CD14-positive monocyte (primary cell): ENCODE data around the gene CORO1C. TPM values are rescaled to one million over a fixed set of nuclear protein-coding genes. Genes with fewer than 3 reads are reported as not detected.

Experiments used
- DNase-seq, 3 donors: peaks; one replicate each; pipeline ENCODE4 v3.0.0-alpha.2; 2011 to 2022
- H2AFZ ChIP-seq: 2 replicates; pipeline ENCODE4 v1.6.0; 2012; ENCODE audit warnings: mild to moderate bottlenecking, low read depth, low read length, inconsistent platforms; ENCODE audit not compliant: insufficient read depth, poor library complexity, severe bottlenecking
- H3K27ac ChIP-seq, 2 donors: 1 replicate in 1 of 2; 2 replicates in 1 of 2; pipeline ENCODE4 v1.5.1; 2012 to 2013; ENCODE audit warnings: low read length in 2 of 2, control low read depth in 1 of 2, inconsistent platforms in 1 of 2, low read depth in 1 of 2, mild to moderate bottlenecking in 1 of 2
- H3K27me3 ChIP-seq, 2 donors: one replicate each; pipeline versions ENCODE4 v1.6.0 to v1.6.1; 2011 to 2013; ENCODE audit warnings: low read length in 2 of 2; ENCODE audit not compliant: control insufficient read depth in 2 of 2, insufficient read depth in 2 of 2
- H3K36me3 ChIP-seq, 2 donors: replicated peaks in 1 of 2; 1 replicate in 1 of 2; 2 replicates in 1 of 2; pipeline versions ENCODE4 v1.5.1 to v1.6.1; 2012 to 2013; ENCODE audit warnings: low read length in 2 of 2, control low read depth in 1 of 2, inconsistent platforms in 1 of 2, mild to moderate bottlenecking in 1 of 2; ENCODE audit not compliant: insufficient read depth in 2 of 2, control insufficient read depth in 1 of 2
- H3K4me1 ChIP-seq, 2 donors: 1 replicate in 1 of 2; 2 replicates in 1 of 2; pipeline versions ENCODE4 v1.5.1 to v1.6.1; 2012 to 2013; ENCODE audit warnings: low read length in 2 of 2, control low read depth in 1 of 2, inconsistent platforms in 1 of 2, mild to moderate bottlenecking in 1 of 2, moderate library complexity in 1 of 2; ENCODE audit not compliant: insufficient read depth in 2 of 2, control insufficient read depth in 1 of 2
- H3K4me2 ChIP-seq: replicated peaks from 2 replicates; pipeline ENCODE3; 2012; ENCODE audit warnings: low read length, moderate library complexity, mild to moderate bottlenecking; ENCODE audit not compliant: poor library complexity, severe bottlenecking; ENCODE audit errors: extremely low read depth
- H3K4me3 ChIP-seq, 3 experiments: fragments of 200-600 bp in 1 of 3; sonication (generic) in 1 of 3; replicated peaks in 1 of 3; 1 replicate in 2 of 3; 2 replicates in 1 of 3; pipeline ENCODE4 v1.5.1; 2011 to 2013; ENCODE audit warnings: low read length in 3 of 3, mild to moderate bottlenecking in 3 of 3, control low read depth in 2 of 3, low read depth in 2 of 3, inconsistent platforms in 1 of 3, moderate library complexity in 1 of 3
- H3K79me2 ChIP-seq: 2 replicates; pipeline ENCODE4 v1.6.0; 2012; ENCODE audit warnings: mild to moderate bottlenecking, control low read depth, inconsistent platforms, low read length, moderate library complexity; ENCODE audit not compliant: insufficient read depth
- H3K9ac ChIP-seq: 2 replicates; pipeline ENCODE4 v1.6.0; 2017; ENCODE audit warnings: low read length, mild to moderate bottlenecking; ENCODE audit not compliant: insufficient read depth, poor library complexity, severe bottlenecking
- H3K9me3 ChIP-seq, 2 donors: replicated peaks in 1 of 2; 1 replicate in 1 of 2; 2 replicates in 1 of 2; pipeline versions ENCODE4 v1.5.1 to v1.6.1; 2012 to 2013; ENCODE audit warnings: low read length in 2 of 2, control low read depth in 1 of 2; ENCODE audit not compliant: control insufficient read depth in 1 of 2, insufficient read depth in 1 of 2
- H4K20me1 ChIP-seq: 2 replicates; pipeline ENCODE4 v1.6.0; 2012; ENCODE audit warnings: mild to moderate bottlenecking, low read length, control low read depth, moderate library complexity; ENCODE audit not compliant: insufficient read depth
- H3K27ac Mint-ChIP-seq, 7 donors: one replicate each; pipeline ENCODE4 v1.8.0; 2020; ENCODE audit warnings: mild to moderate bottlenecking in 7 of 7, mixed read lengths in 7 of 7, moderate library complexity in 6 of 7, inconsistent platforms in 2 of 7
- H3K27me3 Mint-ChIP-seq, 3 donors: one replicate each; pipeline ENCODE4 v1.8.0; 2021 to 2022; ENCODE audit warnings: low read depth in 3 of 3, mild to moderate bottlenecking in 3 of 3, mixed read lengths in 3 of 3, moderate library complexity in 3 of 3, inconsistent platforms in 1 of 3
- H3K36me3 Mint-ChIP-seq, 2 donors: one replicate each; pipeline ENCODE4 v1.8.0; 2020; ENCODE audit warnings: mixed read lengths in 2 of 2, inconsistent platforms in 1 of 2, mild to moderate bottlenecking in 1 of 2
- H3K4me1 Mint-ChIP-seq: one replicate; pipeline ENCODE4 v1.8.0; 2020; ENCODE audit warnings: mild to moderate bottlenecking, mixed read lengths
- H3K4me3 Mint-ChIP-seq, 2 donors: one replicate each; pipeline ENCODE4 v1.8.0; 2020; ENCODE audit warnings: mild to moderate bottlenecking in 2 of 2, mixed read lengths in 2 of 2, moderate library complexity in 1 of 2
- H3K9me3 Mint-ChIP-seq, 7 donors: one replicate each; pipeline ENCODE4 v1.8.0; 2020 to 2022; ENCODE audit warnings: mixed read lengths in 7 of 7, mild to moderate bottlenecking in 6 of 7, moderate library complexity in 6 of 7, inconsistent platforms in 2 of 7
- CTCF ChIP-seq: fragments of 200-600 bp; IDR thresholded peaks from one replicate; pipeline ENCODE4 v1.8.0; 2022; ENCODE audit warnings: antibody characterized with exemption, mild to moderate bottlenecking
- WGBS: methylation state at CpG from one replicate; pipeline ENCODE4 v1.1.5; 2013; ENCODE audit warnings: missing lambda C conversion rate; ENCODE audit not compliant: insufficient coverage; 5-methylcytosine and 5-hydroxymethylcytosine counted together
- intact Hi-C, 2 donors: fragments of 100-400 bp; cut with micrococcal nuclease; formaldehyde crosslinking; loops; one replicate each; pipeline versions ENCODE4 v1.15.0 to v1.15.1; 2023
- polyA plus RNA-seq, 3 donors: library from polyadenylated mRNA; depleted of rRNA in 1 of 3; unstranded in 2 of 3; stranded (reverse) in 1 of 3; fragments of 300-500 nt in 2 of 3; fragments of >200 nt in 1 of 3; fragmentation: Illumina TruSeq in 2 of 3; gene quantifications; 1 replicate in 2 of 3; 2 replicates in 1 of 3; pipeline ENCODE4 v1.2.3, GENCODE V29; 2012 to 2021

Gene CORO1C
- polyA plus RNA-seq, 3 donors, result 77.5 to 285 (median 229) TPM

- H3K9me3 Mint-ChIP-seq, result no peaks in the 10 kb centered on the region
- H3K27me3 Mint-ChIP-seq, result no peaks in the 10 kb centered on the region
- H3K4me1 ChIP-seq, result peaks cover 49 to 64% of the 10 kb centered on the region in 2 donors
- H3K4me1 Mint-ChIP-seq, result peaks cover 64% of the 10 kb centered on the region
- no peak for TF ChIP-seq CTCF
- WGBS, result no CpG with 5 or more reads among the region's 9 CpGs
- peaks cover 4 to 5% of the 10 kb centered on the region in 2 donors for H3K36me3 ChIP-seq
- H3K9me3 ChIP-seq, result no peaks in the 10 kb centered on the region
- H3K9ac ChIP-seq, result no peak overlapping the region
- no peaks in the 10 kb centered on the region for H3K27me3 ChIP-seq
- DNase-seq, result peak in 1 of 3 donors; percentile 25
- intact Hi-C loops, result no loop called here
- H3K27ac Mint-ChIP-seq, result peak overlapping the region; percentile 82 to 96 (median 91)
- peaks cover 23 to 25% of the 10 kb centered on the region in 2 donors for H3K36me3 Mint-ChIP-seq
- peak overlapping the region in 1 of 2 donors; percentile 76 for H3K27ac ChIP-seq
- no peak overlapping the region for H3K4me3 Mint-ChIP-seq
- H4K20me1 ChIP-seq, result peaks cover 98% of the 10 kb centered on the region
- no peak overlapping the region for H3K4me2 ChIP-seq
- peaks cover 100% of the 10 kb centered on the region for H3K79me2 ChIP-seq
- H2AFZ ChIP-seq, result no peak overlapping the region
- H3K4me3 ChIP-seq, result no peak overlapping the region
These were observed 19.7 kb downstream of the CORO1C start for GRCh38 chr12:108711489-108712164.

DNA sequence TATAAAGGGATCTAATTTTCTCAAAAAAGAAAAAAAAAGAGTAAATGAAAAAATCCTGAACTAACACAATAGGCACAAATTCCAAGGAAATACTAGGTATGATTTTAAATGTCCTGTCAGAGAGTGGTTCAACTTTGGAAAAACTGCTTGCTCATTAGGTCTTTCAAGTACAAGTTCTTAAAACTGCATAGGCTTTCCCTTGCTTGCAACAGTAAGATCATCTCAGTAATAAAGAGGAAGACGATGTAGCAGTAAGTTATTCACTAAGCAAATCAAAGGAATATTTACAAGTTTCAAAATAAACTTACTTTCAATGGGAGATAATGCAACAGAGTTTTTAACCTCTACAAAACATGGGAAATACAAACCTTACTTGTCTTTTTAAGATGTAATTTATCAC lies 21.6 kb downstream of the CORO1C start:
- Histone ChIP-seq H2AFZ (no peak overlapping the region), H4K20me1 (peaks cover 98% of the 10 kb centered on the region), H3K79me2 (peaks cover 100% of the 10 kb centered on the region), H3K27me3 (no peaks in the 10 kb centered on the region), H3K9ac (no peak overlapping the region), H3K4me2 (peak overlapping the region; percentile 69), H3K36me3 (peaks cover 3 to 5% of the 10 kb centered on the region in 2 donors), H3K27ac (peak overlapping the region in 1 of 2 donors; percentile 62), H3K9me3 (no peaks in the 10 kb centered on the region), H3K4me3 (peak overlapping the region in 1 of 3 experiments; percentile 55), H3K4me1 (peaks cover 52 to 65% of the 10 kb centered on the region in 2 donors)
- intact Hi-C loops, result no loop called here
- TF ChIP-seq CTCF, result no peak
- Mint-ChIP-seq H3K36me3 (peaks cover 25 to 29% of the 10 kb centered on the region in 2 donors), H3K27ac (peak overlapping the region; percentile 19 to 69 (median 46)), H3K4me1 (peaks cover 67% of the 10 kb centered on the region), H3K4me3 (peak overlapping the region in 1 of 2 donors; percentile 51), H3K27me3 (no peaks in the 10 kb centered on the region), H3K9me3 (no peaks in the 10 kb centered on the region)
- no CpG with 5 or more reads among the region's 1 CpG for WGBS
- peak; percentile 25 to 57 (median 49) for DNase-seq
